GM08714 (cell line): ENCODE measurements around the gene COBL.

ENCODE experiments used
- H3K4me3 ChIP-seq: fragments of 200-500 bp; sonication (Bioruptor generic); 2 replicates; pipeline ENCODE4 v1.5.1; 2014; ENCODE audit warnings: mild to moderate bottlenecking, low read length, inconsistent platforms
- ZNF274 ChIP-seq: IDR thresholded peaks from 2 replicates; pipeline ENCODE4 v1.6.1; 2012; ENCODE audit warnings: mild to moderate bottlenecking, low read depth, low read length

Gene COBL

GRCh38 chr7:51034521-51035264, 281.9 kb downstream of the COBL start:
- TF ChIP-seq ZNF274: no peak
- no peak overlapping the region for H3K4me3 ChIP-seq

- H3K4me3 ChIP-seq: no peak overlapping the region
Measured at GRCh38 chr7:51033727-51034520, 282.7 kb downstream of the COBL start.

GRCh38 chr7:51031791-51032515, 284.7 kb downstream of the COBL start:
- H3K4me3 ChIP-seq: no peak overlapping the region
- no peak for TF ChIP-seq ZNF274

More at GRCh38 chr7:51033727-51034520, 282.7 kb downstream of the COBL start:
- no peak for TF ChIP-seq ZNF274

GRCh38 chr7:51031216-51031615, 285.4 kb downstream of the COBL start:
- no peak overlapping the region for H3K4me3 ChIP-seq
- no peak for TF ChIP-seq ZNF274

GRCh38 chr7:51029701-51030191, 286.9 kb downstream of the COBL start:
- TF ChIP-seq ZNF274: no peak
- no peak overlapping the region for H3K4me3 ChIP-seq

- TF ChIP-seq ZNF274: no peak
- H3K4me3 ChIP-seq: no peak overlapping the region
Measured at GRCh38 chr7:51029131-51029530, 287.5 kb downstream of the COBL start.

- H3K4me3 ChIP-seq: no peak overlapping the region
- no peak for TF ChIP-seq ZNF274
Measured at GRCh38 chr7:51027935-51028830, 288.4 kb downstream of the COBL start.

GRCh38 chr7:51027106-51027934, 289.3 kb downstream of the COBL start:
- H3K4me3 ChIP-seq: no peak overlapping the region
- no peak for TF ChIP-seq ZNF274

GRCh38 chr7:51026341-51026740, 290.3 kb downstream of the COBL start:
- no peak for TF ChIP-seq ZNF274
- no peak overlapping the region for H3K4me3 ChIP-seq

GRCh38 chr7:51025668-51026067, 290.9 kb downstream of the COBL start:
- no peak for TF ChIP-seq ZNF274
- no peak overlapping the region for H3K4me3 ChIP-seq

- TF ChIP-seq ZNF274: no peak
- no peak overlapping the region for H3K4me3 ChIP-seq
Measured at GRCh38 chr7:51024867-51025266, 291.7 kb downstream of the COBL start.

- no peak overlapping the region for H3K4me3 ChIP-seq
- TF ChIP-seq ZNF274: no peak
Measured at GRCh38 chr7:51023547-51023946, 293.1 kb downstream of the COBL start.

- H3K4me3 ChIP-seq: no peak overlapping the region
- TF ChIP-seq ZNF274: no peak
Measured at GRCh38 chr7:51022821-51023220, 293.8 kb downstream of the COBL start.
